Fibroblast of lung (primary cell): Measurements from ENCODE around the gene CDYL.

Experiments used
- CTCF ChIP-seq, 2 donors: IDR thresholded peaks in 1 of 2; conservative IDR thresholded peaks in 1 of 2; 1 replicate in 1 of 2; 2 replicates in 1 of 2; pipeline ENCODE4 v1.5.1; 2011 to 2012; ENCODE audit warnings: low read length in 2 of 2, control low read depth in 1 of 2, inconsistent platforms in 1 of 2, low read depth in 1 of 2, mild to moderate bottlenecking in 1 of 2
- EZH2 ChIP-seq: IDR thresholded peaks from 2 replicates; pipeline ENCODE4 v1.5.1; 2012; ENCODE audit warnings: low read length, control low read depth, mild to moderate bottlenecking; ENCODE audit errors: missing control alignments

DNA sequence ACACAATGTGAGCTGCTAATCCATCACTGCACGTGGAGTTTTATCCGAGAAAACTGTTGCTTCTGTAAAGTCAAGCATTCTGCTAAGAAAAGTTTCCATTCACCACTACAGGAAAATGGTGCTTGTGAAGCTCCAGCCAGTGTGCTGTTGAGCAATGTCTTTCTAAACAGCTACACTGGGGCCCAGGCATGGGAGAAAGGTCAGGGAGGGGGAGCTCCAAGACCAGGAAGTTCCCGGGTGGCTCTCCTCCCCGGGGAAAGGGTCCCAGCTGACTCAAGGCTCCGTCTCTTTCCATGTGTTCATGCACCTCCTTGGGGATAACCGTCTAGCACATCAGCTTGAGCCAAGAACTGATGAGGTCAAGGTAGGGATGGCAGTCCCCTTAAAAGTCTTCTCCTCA lies 207.1 kb downstream of the CDYL start:
- no peak for TF ChIP-seq CTCF (conservative IDR thresholded peaks at IDR 0.05 in 1 of 2, IDR thresholded peaks at IDR 0.05 in 1 of 2; ENCODE audit: low read depth in 1 of 2, low read length in 2 of 2)
- no peak for TF ChIP-seq EZH2
